ENCODE data around the gene AKR1B1. TPM values are rescaled to one million over a fixed set of nuclear protein-coding genes. Genes with fewer than 3 reads are reported as not detected.

AKR1B1 gene
- total RNA-seq, 4 donors from 2014 or later: 66.0 to 110 (median 104) TPM

DNA sequence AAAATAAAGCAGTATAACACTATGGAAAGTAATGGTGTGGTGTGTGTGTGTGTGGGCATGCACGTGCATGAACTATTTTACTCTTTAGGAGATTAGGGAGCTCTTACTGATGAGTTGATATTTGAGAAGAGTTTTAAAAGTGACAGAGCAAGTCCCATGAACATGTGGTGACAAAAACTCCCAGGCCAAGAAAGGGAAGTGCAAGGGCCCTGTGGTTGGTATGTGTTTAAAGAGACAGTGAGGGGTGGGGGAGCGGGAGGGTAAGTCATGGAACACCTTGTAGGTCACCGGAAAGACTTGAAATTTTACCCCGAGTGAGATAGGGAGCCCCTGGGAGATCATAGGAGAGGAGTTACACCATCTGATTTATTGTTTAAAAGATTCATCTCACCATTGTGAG lies 63.3 kb downstream of the AKR1B1 start:
- ATAC-seq (ENCODE audit: low FRiP score): no peak
- TF ChIP-seq, protein P1, sequence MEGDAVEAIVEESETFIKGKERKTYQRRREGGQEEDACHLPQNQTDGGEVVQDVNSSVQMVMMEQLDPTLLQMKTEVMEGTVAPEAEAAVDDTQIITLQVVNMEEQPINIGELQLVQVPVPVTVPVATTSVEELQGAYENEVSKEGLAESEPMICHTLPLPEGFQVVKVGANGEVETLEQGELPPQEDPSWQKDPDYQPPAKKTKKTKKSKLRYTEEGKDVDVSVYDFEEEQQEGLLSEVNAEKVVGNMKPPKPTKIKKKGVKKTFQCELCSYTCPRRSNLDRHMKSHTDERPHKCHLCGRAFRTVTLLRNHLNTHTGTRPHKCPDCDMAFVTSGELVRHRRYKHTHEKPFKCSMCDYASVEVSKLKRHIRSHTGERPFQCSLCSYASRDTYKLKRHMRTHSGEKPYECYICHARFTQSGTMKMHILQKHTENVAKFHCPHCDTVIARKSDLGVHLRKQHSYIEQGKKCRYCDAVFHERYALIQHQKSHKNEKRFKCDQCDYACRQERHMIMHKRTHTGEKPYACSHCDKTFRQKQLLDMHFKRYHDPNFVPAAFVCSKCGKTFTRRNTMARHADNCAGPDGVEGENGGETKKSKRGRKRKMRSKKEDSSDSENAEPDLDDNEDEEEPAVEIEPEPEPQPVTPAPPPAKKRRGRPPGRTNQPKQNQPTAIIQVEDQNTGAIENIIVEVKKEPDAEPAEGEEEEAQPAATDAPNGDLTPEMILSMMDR (IDR thresholded peaks at IDR 0.05): no peak
- no peak for DNase-seq (ENCODE audit: low spot score)

GRCh38 chr7:134394056-134394455 lies 64.8 kb downstream of the AKR1B1 start:
- TF ChIP-seq, protein P1 (IDR thresholded peaks at IDR 0.05): no peak

More at GRCh38 chr7:134394056-134394455, 64.8 kb downstream of the AKR1B1 start:
- ATAC-seq (ENCODE audit: low FRiP score) (no peak), DNase-seq (ENCODE audit: low spot score) (no peak)

Other genes starting within 250 kb of the AKR1B1 start
- gene SLC35B4, start 142.2 kb downstream of the AKR1B1 start, total RNA-seq: 10 to 100 TPM in 2 of 4 donors, 1 to 10 TPM in 2; 9.6 to 14.9 (median 10.9) TPM
- gene AKR1B10, start 68.5 kb upstream of the AKR1B1 start, total RNA-seq: 1 to 10 TPM in 2 of 4 donors, not detected in 2; 1.1 to 1.7 TPM
- gene AKR1B15, start 90.0 kb upstream of the AKR1B1 start, total RNA-seq: not detected
- 10 to 100 TPM in 3 of 4 donors, 1 to 10 TPM in 1; 6.6 to 20.0 (median 13.5) TPM for gene BPGM, start 187.8 kb upstream of the AKR1B1 start, total RNA-seq